Neutrophil (primary cell): ENCODE results near the gene RRP8.

Source experiments
- H3K27ac ChIP-seq: fragments of 200-600 bp; sonication (generic); 2 replicates; pipeline ENCODE4 v1.5.1; 2016; ENCODE audit warnings: mild to moderate bottlenecking, moderate library complexity
- H3K27me3 ChIP-seq: fragments of 200-600 bp; sonication (generic); 2 replicates; pipeline ENCODE4 v1.6.0; 2016; ENCODE audit warnings: mild to moderate bottlenecking
- H3K36me3 ChIP-seq: fragments of 200-600 bp; sonication (generic); 2 replicates; pipeline ENCODE4 v1.5.1; 2017
- H3K4me1 ChIP-seq, 2 experiments: fragments of 200-600 bp in 1 of 2; sonication (generic) in 1 of 2; 1 replicate in 1 of 2; 2 replicates in 1 of 2; pipeline versions ENCODE4 v1.5.1 to v1.6.1; 2013 to 2016; ENCODE audit warnings: low read depth in 1 of 2, low read length in 1 of 2, mild to moderate bottlenecking in 1 of 2, moderate library complexity in 1 of 2; ENCODE audit not compliant: control insufficient read depth in 1 of 2, insufficient read depth in 1 of 2
- H3K4me3 ChIP-seq, 2 experiments: fragments of 200-600 bp in 1 of 2; sonication (generic) in 1 of 2; 1 replicate in 1 of 2; 2 replicates in 1 of 2; pipeline ENCODE4 v1.5.1; 2013 to 2016; ENCODE audit warnings: low read depth in 1 of 2, low read length in 1 of 2, mild to moderate bottlenecking in 1 of 2, moderate library complexity in 1 of 2
- H3K9me3 ChIP-seq: fragments of 200-600 bp; sonication (generic); 2 replicates; pipeline ENCODE4 v1.5.1; 2016
- TF ChIP-seq, protein P1 (sequence below): fragments of 200-600 bp; sonication (generic); IDR thresholded peaks from 2 replicates; pipeline ENCODE4 v1.5.1; 2016; ENCODE audit warnings: antibody characterized with exemption

The RRP8 gene

DNA sequence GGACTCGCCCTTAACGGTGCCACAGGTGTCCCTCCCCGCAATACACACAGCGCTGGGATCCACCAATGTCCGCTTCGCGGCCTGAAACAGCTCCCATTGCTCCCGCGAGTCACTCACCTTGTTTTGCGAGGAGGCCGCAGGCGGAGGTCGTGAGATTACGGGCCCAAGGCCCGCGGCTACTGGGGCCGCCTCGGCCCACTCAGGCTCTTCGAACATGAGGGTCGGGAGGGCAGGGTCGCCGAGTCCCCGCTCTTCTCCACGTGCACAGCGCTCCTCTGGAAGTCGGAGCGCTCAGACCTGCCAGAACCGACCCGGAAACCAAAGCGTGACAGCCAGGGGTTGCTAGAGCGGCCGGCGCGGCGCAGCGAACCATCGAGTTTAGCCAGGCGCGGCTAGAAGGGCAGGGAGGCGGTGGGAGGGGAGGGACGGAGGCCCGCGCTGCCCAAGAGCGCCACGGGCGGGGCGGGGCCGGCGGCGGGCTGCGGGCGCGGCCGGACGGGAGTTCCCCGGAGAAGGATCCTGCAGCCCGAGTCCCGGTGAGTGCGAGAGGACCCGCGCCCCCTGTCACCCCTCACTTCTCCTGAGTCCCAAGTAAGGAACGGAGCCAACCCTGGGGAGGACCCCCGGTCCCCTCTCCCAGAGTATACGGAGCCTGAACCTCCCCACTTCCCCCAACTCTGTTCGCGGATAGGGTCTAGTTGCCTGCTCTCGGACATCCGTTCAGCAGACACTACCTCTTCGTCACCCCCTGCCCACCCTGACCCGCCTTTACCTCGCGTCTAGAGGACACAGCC lies at the start of gene RRP8, which contains the start of gene ILK:
TSS of gene RRP8 (minus strand) at position 330 of the 794 bp plus-strand sequence. CDS start at position 216, 114 bp downstream.
TSS of gene ILK (plus strand) at position 488 of the 794 bp plus-strand sequence. CDS start 498 bp downstream, outside the sequence.
- Histone ChIP-seq H3K4me1 (peaks cover 58 to 59% of the 10 kb centered on the region in 2 experiments), H3K36me3 (peaks cover 45% of the 10 kb centered on the region), H3K4me3 (peak within 1 kb of the TSS; percentile 95), H3K27me3 (no peaks in the 10 kb centered on the region), H3K27ac (peak within 1 kb of the TSS; percentile 98), H3K9me3 (no peaks in the 10 kb centered on the region)
- TF ChIP-seq, protein P1, sequence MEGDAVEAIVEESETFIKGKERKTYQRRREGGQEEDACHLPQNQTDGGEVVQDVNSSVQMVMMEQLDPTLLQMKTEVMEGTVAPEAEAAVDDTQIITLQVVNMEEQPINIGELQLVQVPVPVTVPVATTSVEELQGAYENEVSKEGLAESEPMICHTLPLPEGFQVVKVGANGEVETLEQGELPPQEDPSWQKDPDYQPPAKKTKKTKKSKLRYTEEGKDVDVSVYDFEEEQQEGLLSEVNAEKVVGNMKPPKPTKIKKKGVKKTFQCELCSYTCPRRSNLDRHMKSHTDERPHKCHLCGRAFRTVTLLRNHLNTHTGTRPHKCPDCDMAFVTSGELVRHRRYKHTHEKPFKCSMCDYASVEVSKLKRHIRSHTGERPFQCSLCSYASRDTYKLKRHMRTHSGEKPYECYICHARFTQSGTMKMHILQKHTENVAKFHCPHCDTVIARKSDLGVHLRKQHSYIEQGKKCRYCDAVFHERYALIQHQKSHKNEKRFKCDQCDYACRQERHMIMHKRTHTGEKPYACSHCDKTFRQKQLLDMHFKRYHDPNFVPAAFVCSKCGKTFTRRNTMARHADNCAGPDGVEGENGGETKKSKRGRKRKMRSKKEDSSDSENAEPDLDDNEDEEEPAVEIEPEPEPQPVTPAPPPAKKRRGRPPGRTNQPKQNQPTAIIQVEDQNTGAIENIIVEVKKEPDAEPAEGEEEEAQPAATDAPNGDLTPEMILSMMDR = peak; percentile 70

DNA sequence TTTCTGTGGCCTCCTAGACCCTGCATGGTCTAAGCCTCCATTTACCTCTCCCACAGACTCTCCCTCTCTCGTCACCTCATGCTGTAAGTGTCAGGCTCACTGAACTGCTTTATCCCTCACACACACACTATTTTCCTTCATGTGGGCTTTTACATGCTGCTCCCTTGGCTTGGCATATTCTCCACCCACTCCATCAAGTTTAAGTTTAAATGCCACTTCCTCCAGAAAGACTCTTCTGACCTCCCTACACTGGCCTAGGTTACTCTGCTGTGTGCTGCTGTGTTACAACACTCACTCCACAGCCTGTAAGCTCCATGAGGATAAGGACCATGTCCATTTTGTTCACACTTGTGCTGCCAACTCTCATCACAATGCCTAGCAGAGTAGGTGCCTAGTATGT lies 49.7 kb upstream of the RRP8 start:
- Histone ChIP-seq H3K27me3 (peaks cover 64% of the 10 kb centered on the region), H3K36me3 (no peaks in the 10 kb centered on the region), H3K27ac (no peak overlapping the region), H3K4me1 (peaks cover 4 to 6% of the 10 kb centered on the region in 2 experiments), H3K4me3 (no peak overlapping the region), H3K9me3 (no peaks in the 10 kb centered on the region)
- TF ChIP-seq, protein P1 = no peak

DNA sequence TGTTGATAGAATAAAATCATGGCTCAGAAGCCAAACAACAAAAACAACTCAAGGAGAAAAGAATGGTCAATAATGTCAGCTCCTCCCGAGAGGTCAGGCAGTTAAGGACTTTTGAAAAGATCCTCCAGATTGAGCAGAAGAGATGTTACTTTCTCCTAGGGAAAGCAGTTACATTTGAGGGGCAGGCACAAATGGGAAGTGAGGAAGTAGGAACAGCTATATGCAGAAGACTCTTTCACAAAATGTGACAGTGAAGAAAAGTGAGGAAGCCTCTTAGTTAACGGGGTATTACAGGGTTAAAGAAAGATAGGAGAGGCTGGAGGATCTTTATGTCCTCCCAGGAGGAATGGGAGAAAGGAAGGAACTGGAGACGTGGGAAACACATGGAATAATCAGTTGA lies 48.8 kb upstream of the RRP8 start:
- TF ChIP-seq, protein P1 = no peak
- Histone ChIP-seq H3K36me3 (no peaks in the 10 kb centered on the region), H3K4me1 (peaks cover 7 to 9% of the 10 kb centered on the region in 2 experiments), H3K9me3 (no peaks in the 10 kb centered on the region), H3K27ac (no peak overlapping the region), H3K27me3 (peaks cover 55% of the 10 kb centered on the region), H3K4me3 (no peak overlapping the region)

DNA sequence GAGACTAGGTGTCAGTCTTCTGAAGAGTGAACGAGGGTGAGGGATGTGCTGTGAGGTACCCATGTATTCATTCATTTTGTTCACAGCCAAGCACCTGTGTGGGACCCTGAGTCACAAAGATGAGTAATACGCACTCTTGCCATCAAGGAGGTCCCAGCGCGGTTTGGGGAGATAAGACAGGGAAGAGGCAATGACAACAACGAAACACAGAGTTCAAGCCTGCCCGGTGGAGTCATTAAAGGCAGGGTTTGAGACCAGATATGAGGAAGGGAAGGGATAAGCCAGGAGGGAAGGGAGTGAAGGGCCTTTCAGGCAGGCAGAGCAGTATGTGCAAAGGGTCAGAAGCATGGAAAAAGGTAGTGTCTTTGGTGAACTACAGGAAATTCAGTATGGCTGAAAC lies 47.6 kb upstream of the RRP8 start:
- TF ChIP-seq, protein P1 = no peak
- Histone ChIP-seq H3K4me3 (no peak overlapping the region), H3K27me3 (peaks cover 43% of the 10 kb centered on the region), H3K4me1 (peaks cover 16 to 17% of the 10 kb centered on the region in 2 experiments), H3K27ac (no peak overlapping the region), H3K9me3 (no peaks in the 10 kb centered on the region), H3K36me3 (no peaks in the 10 kb centered on the region)

DNA sequence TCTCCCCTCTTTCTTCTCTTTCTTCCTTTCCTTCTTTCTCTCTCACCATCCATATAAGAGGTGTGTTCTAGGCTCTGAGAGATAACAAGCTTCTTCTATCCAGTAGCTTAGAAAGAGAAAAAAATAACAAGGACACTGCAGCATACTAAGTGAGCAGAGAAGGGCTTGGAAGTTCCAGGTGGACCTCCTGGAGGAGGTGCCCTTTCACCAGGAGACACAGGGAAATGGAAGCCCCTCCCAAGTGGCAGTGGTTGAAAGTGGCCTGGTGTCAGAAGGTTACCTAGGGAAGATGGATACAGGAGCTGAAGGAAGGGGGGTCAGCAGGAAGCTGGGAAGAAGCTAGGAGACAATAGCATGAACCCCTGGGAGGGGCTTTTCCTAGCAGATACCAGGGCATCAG lies 46.7 kb upstream of the RRP8 start:
- H3K27me3 ChIP-seq = peaks cover 34% of the 10 kb centered on the region
- peaks cover 15% of the 10 kb centered on the region in 2 experiments for H3K4me1 ChIP-seq
- no peaks in the 10 kb centered on the region for H3K36me3 ChIP-seq
- H3K9me3 ChIP-seq = no peaks in the 10 kb centered on the region
- TF ChIP-seq, protein P1 = no peak
- no peak overlapping the region for H3K27ac ChIP-seq
- no peak overlapping the region for H3K4me3 ChIP-seq
